Superior temporal gyrus (tissue), 1 donor: ENCODE results near the gene CFTR.
"Not testable (repeated sequence)": the region's sequence is repeated elsewhere in the genome, so short reads cannot be mapped to it uniquely, and the experiment has no call there.

ENCODE experiments used
- DNase-seq: peaks from one replicate; pipeline ENCODE4 v3.0.0-alpha.2; 2016; ENCODE audit errors: extremely low spot score

Gene CFTR

DNA sequence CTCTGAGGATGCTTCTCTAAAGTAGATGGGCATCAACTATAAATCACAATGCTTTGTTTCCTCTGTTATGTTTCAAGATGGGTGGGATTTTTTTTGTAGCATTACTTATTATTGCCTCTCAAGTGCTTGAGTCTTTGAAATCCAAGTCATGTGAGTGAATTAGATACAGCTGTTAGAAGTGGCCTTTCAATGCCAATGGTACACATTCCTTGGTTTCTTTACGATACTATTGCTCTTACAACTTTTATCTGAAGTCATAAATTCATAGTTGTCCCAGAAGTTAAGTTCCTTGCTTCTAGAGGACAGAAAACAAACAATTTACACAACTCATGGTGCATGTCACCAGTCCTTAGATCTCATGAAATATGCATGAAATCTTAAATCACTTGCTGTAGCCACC, 15.5 kb downstream of the CFTR start:
- DNase-seq: no peak

DNA sequence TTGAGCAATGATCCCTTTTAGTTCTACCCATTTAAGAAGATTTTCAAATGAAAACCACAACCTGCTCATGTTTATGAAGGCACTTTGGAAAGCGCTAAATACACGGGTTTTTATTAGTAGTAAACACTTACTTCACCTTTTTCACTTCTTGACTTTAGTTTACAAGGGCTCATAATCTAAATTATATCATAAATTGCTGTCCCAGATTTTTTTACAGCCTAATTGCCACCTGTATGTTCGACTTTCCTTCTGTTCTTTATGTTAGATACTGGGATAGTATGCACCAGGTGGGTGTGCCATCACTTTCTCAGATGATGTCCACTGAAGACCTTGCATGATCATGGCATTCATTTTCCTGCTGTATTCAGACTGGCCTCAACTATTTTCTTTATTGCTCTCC, 22.5 kb downstream of the CFTR start:
- DNase-seq: no peak

DNA sequence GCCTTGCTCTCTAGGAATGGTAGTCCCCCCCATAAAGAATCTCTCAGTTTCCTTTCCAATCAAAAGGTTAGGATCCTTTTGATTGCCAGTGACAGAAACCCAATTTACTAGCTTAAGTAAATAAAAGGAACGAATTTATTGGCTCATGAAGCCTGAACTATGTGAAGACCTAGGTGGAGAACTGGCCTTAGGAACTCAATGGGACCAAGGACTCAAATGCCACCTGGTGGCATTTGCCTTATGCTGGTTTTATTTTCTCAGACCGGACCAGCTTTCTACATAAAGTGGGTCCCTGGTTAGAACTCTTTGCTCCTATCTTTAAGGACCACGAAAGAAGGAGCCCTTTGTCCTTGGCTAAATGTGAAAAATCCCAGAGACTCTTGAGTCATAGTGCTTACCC, 25.4 kb downstream of the CFTR start:
- DNase-seq: no peak

DNA sequence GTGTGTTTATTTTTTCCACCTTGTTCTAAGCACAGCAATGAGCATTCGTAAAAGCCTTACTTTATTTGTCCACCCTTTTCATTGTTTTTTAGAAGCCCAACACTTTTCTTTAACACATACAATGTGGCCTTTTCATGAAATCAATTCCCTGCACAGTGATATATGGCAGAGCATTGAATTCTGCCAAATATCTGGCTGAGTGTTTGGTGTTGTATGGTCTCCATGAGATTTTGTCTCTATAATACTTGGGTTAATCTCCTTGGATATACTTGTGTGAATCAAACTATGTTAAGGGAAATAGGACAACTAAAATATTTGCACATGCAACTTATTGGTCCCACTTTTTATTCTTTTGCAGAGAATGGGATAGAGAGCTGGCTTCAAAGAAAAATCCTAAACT, 28.9 kb downstream of the CFTR start:
- no peak for DNase-seq

DNA sequence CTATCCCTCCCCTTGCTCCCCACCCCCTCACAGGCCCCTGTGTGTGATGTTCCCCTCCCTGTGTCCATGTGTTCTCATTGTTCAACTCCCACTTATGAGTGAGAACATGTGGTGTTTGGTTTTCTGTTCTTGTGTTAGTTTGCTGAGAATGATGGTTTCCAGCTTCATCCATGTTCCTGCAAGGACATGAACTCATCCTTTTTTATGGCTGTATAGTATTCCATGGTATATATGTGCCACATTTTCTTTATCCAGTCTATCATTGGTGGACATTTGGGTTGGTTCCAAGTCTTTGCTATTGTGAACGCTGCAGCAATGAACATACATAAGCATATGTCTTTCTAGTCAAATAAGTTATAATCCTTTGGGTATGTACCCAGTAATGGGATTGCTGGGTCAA, 37.4 kb downstream of the CFTR start:
- not testable (repeated sequence) for DNase-seq

DNA sequence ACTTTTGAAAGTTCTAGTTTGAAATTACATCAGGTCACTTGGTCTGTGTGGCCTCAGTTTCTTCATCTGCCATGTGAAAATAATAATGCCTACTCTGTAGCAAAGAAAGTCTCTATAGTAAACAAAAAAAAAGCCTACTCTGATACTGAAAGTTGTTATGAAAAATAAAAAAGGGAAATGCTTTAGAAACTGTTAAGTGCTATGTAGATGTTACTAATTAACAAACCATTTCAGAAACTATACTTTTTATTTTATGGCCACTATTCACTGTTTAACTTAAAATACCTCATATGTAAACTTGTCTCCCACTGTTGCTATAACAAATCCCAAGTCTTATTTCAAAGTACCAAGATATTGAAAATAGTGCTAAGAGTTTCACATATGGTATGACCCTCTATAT, 50.6 kb downstream of the CFTR start:
- DNase-seq: no peak

DNA sequence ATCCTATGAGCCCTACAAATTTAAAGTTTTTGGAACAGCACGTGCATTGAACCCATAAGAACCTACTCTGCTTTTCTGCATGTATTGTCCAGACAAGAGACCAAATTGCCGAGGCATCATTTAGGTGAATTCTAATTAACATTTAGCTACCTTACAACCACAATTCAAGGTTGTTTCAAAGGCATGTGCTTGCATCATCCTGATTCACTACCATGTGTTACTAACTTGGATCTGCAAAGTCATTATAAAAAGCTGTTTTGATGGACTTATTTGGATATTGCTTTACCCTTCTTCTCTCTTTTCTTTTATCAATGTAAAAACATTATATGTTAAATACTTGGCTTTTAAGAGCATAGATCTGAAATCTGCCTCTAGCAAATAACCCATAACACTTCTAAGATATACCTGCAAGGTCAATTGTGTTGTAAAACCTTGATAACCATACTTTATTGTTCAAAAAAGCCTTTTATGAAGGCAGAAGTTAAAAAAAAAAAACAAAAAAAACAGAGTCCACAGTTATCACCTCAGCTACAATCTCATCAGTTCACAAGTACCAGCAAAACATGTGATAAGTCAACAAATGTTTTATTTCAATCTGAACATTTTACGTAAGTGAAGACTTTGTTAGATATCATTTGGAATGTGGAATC, 51.9 kb downstream of the CFTR start:
- DNase-seq: no peak

DNA sequence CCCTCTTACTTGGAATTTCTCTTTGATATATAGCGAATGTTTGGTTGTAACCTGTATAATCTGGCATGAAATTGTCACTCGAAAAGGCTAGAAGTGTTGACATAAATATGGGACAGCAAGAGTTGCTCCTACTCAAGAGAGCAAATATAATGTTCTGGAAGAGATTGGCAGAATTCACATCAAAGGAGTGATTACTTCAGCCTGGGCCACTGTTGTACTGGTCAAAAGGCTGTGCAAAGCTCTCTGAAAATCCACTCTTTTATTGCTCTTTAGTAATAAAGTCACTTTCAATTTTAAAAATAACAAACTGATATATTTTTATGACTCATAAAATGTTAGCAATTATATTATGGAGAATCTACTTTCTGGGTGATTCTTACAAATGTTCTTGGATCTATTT, 58.2 kb downstream of the CFTR start:
- no peak for DNase-seq

DNA sequence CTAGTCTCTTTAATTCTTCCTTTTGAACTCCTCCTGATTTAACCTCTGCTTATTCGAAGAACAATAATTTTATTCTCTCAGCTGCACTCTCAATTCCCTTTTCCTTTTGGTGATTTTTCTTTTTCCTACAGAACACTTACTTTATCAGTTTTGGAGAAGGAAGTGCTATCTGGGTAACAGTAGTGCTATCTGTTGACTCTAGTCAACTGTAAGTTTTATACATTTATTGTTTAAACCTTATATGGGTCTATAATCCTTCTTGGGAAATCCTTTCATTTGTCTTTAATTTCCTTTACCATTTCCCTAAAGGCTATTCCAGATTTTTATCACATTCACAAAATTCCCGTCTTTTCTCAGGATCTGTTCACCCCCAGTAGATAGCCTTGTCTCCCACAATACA, 64.2 kb downstream of the CFTR start:
- DNase-seq: no peak

DNA sequence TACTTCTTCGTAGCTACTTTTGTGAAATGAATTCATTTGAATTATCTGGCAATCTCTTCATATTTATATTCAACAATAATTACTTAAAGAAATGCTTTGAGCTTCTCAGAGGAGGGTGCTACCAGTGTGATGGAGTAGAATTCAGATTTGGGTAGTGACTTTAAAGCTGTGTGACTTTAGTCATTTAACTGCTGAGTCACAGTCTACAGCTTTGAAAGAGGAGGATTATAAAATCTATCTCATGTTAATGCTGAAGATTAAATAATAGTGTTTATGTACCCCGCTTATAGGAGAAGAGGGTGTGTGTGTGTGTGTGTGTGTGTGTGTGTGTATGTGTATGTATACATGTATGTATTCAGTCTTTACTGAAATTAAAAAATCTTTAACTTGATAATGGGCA, 68.2 kb downstream of the CFTR start:
- DNase-seq: no peak

DNA sequence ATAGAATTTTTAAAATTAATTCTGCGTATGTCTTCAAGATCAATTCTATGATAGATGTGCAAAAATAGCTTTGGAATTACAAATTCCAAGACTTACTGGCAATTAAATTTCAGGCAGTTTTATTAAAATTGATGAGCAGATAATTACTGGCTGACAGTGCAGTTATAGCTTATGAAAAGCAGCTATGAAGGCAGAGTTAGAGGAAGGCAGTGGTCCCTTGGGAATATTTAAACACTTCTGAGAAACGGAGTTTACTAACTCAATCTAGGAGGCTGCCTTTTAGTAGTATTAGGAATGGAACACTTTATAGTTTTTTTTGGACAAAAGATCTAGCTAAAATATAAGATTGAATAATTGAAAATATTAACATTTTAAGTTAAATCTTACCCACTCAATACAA, 70.8 kb downstream of the CFTR start:
- DNase-seq: no peak

DNA sequence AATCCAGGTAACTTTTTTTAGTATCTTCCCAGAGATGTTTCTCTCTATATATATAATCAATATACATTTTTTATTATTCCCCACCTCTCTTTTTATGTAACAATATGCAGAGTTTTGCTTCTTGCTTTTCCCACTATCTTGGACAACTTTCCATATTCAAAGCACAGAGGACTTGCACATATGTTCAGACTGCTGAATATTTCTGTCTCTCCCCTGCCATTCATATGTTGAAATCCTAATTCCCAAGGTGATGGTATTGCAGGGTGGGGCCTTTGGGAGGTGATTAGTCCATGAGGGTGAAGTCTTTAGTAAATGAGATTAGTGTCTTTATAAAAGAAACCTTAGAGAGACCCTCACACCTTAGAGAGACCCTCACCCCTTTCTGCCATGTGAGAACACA, 72.8 kb downstream of the CFTR start:
- no peak for DNase-seq

DNA sequence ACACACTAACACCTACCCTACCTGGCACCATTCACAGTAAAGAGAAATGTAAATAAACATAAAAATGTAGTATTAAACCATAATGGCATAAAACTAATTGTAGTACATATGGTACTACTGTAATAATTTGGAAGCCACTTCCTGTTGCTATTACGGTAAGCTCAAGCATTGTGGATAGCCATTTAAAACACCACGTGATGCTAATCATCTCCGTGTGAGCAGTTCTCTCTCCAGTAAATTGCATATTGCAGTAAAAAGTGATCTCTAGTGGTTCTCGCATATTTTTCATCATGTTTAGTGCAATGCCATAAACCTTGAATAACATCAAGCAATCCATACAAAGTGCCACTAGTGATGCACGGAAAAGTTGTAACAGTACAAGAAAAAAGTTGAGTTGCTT, 75.4 kb downstream of the CFTR start:
- no peak for DNase-seq

DNA sequence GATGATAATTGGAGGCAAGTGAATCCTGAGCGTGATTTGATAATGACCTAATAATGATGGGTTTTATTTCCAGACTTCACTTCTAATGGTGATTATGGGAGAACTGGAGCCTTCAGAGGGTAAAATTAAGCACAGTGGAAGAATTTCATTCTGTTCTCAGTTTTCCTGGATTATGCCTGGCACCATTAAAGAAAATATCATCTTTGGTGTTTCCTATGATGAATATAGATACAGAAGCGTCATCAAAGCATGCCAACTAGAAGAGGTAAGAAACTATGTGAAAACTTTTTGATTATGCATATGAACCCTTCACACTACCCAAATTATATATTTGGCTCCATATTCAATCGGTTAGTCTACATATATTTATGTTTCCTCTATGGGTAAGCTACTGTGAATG, 79.6 kb downstream of the CFTR start:
- DNase-seq: no peak

DNA sequence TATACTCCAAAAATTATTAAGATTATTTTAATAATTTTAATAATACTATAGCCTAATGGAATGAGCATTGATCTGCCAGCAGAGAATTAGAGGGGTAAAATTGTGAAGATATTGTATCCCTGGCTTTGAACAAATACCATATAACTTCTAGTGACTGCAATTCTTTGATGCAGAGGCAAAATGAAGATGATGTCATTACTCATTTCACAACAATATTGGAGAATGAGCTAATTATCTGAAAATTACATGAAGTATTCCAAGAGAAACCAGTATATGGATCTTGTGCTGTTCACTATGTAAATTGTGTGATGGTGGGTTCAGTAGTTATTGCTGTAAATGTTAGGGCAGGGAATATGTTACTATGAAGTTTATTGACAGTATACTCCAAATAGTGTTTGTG, 80.2 kb downstream of the CFTR start:
- no peak for DNase-seq

DNA sequence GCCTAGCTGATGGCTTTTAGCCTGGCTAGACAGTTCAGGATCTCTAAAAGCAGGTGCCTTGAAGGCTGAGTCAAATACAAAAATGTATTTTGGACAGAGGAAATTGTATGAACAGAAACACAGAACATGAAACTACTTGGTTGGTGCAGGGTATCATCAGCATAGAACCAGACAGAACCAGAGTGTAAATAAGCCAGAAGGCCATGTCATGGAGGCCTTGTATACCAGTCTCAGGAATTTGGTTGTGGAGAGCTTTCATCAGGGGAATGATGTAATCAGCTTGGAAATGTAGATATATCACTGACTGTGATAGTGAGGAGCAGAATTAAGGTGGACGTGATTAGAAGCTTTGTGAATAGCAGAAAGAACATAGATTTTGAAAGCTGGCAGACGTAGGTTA, 82.9 kb downstream of the CFTR start:
- DNase-seq: no peak

DNA sequence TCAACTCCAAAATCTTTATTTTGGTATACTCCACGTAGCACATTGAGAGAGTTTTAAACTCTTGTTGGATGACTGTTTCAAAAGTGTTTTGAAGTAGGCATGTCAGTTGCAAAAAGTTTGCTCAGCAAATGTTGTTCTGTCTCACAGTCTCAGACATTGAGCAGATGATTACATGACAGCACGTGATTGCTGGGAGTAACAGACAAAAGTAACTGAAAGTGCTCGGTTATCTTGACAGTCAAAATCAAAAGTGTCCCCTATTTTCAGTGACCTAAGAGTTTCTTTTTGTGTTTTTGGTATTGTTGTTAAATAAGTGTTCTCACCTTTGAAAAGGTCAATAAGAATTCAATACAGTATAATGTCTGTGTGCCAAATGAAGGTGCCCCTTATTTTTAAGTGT, 84.3 kb downstream of the CFTR start:
- no peak for DNase-seq

DNA sequence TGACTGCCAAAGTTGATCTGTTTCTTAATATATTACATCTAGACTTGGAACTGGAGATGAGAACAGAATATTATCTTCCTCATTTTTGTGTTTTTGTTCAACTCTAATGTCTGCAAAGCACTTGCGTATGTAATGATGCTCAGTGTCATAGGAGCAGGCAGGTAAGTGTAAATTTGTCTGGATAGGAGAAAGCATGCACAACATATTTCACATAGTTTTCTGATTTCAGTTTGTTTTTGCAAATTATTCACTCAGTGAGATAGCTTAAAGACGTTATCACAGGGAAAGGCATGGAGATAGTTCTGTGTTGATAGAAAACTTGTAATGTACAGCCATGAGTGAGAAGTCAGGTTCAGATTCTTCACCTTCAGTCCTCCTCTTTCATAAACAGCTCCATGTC, 84.8 kb downstream of the CFTR start:
- no peak for DNase-seq

DNA sequence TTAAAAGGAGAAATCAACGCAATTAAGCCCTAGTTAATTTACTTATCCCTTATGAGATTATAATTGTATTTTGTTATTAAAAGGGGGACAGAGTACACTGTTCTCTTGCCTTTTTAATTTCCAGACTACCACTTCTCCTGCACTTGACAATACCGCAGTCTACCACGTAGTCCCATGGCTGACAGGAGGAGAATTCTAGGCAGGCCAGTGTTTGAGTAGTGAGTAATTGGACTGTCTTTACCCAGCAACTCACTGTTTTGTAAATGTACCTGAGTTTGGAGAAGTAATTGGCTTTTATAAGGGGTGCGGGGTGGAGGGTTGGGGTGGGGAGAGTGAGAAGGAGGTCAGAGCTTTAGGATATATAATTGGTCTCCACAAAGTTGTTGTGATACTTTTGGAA, 85.4 kb downstream of the CFTR start:
- no peak for DNase-seq

DNA sequence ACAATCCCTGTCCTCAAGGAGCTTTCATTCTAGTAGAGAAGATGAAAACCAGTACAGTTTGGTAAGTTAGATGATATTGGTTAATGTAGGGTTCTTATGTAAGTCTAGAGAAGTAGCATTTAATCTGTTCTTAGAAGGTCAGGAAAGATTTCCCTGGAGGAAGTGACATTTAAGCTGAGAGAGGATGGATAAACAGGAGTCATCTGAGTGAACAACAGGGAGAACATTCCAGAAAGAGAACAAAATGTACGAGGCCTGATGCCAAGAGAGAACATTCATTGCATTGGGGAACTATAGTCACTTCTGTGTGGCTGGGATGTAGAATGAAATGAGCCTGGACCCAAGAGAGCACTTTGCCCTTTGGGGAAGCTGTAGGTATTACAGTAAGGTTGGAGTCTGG, 88.0 kb downstream of the CFTR start:
- DNase-seq: no peak

DNA sequence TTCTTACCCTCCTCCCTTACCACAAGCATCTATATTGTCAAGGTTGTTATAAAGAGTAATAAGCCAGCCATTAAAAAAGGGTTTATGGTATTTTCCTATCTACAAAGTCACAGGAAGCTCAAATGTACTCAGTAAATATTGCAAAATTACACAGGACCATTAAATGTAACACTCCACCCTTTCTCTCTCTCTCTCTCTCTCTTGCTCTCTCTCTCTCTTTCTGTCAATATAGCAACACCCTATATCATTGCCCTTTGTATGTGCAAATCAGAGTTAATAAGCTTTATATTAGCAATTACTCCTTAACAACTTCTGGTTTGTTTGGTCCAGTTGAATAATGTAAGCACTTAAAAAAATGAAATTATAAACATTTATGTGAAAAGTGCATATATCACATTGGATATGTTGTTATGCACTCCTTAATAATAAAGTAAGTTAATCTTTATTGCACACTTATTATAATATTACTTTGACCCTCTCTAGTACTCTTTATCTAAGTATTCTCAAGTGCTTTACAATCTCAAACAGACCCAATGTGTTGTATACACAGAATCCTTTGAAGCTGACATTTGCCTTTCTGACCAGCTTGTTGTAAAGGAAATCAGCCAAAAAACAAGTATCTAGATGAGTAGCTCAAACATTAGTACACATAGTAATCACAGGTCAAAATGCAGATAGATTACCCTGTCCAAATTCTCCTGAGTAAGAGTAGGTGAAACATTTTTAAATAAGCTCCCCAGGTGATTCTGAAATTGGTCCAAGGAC, 93.2 kb downstream of the CFTR start:
- DNase-seq: no peak

DNA sequence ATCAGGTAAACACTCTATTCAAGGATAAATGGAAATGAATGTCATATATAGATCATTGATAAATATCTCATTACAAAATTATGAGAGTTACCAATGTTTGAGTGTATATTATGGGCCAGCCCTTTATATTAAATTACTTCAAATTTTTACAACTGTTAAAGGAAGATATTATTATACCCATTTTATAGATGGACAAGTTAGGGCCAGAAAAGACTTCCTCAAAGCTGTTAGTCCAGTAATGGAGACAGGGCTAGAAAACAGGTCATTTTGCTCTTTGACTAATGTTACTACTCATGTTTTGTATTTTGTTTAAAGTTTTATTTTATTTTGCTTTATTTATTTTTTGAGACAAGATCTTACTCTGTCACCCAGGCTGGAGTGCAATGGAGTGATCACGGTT, 101.6 kb downstream of the CFTR start:
- no peak for DNase-seq

DNA sequence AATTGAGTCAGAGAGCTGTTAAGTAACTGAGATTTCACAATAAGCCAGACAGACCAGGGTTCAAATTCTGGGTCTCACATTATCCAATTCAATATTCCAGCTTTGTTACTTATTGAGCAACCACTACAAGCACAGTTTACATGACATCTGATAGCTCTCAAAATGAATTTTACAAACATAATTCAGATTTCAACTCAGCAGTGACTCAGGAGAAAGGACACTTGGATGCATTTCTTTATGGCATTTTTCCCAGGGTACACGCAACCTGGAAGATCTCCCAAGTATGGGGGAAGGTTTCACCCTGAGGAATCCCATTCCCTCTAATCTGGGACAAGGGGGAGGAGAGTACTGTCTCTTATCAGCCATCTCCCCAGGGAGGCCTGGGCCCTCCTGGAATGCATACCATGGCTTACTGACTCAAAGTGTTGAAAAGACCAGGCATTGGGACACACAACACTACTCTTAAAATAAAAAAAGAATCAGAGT, 102.4 kb downstream of the CFTR start:
- no peak for DNase-seq

DNA sequence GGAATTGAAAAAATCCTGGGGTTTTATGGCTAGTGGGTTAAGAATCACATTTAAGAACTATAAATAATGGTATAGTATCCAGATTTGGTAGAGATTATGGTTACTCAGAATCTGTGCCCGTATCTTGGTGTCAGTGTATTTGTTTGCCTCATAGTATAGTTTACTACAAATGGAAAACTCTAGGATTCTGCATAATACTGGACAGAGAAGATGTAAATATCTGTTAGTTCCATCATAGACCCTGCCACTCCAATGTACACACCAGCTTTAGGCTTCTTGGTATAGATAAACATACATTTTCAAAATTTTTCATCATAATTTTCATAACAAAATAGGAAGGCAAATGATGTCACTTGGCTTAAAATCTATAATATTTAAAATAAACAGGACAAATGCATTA, 108.1 kb downstream of the CFTR start:
- no peak for DNase-seq
